OCI-LY7 (cell line): ENCODE measurements around the gene PTPN21. TPM values are rescaled to one million over a fixed set of nuclear protein-coding genes. Genes with fewer than 3 reads are reported as not detected.

ENCODE experiments used
- BruUV-seq: library from RNA; stranded (reverse); fragments of 400-500 nt; replicated peaks from 2 replicates; lab custom pipeline; 2021; lab: Mats Ljungman, UMichigan
- CTCF ChIA-PET: fragments of 300-600 bp; sonication (Branson Sonifier 250); formaldehyde crosslinking; loops from one replicate; lab custom pipeline; 2022; ENCODE audit warnings: antibody characterized with exemption; ENCODE audit not compliant: unreplicated experiment; lab: Charles Lee
- POLR2A ChIA-PET: fragments of 300-600 bp; sonication (Branson Sonifier 250); formaldehyde crosslinking; loops from one replicate; lab custom pipeline; 2022; ENCODE audit warnings: antibody characterized with exemption; lab: Charles Lee
- DNase-seq: peaks from one replicate; pipeline ENCODE4 v3.0.0-alpha.2; 2015; ENCODE audit warnings: low spot score
- H2AFZ ChIP-seq: fragments of 200-600 bp; sonication (generic), shearing (Covaris generic); 2 replicates; pipeline ENCODE4 v1.6.1; 2014; ENCODE audit warnings: mild to moderate bottlenecking, antibody characterized with exemption, low read length, moderate library complexity
- H3K27ac ChIP-seq: fragments of 200-600 bp; sonication (generic); 2 replicates; pipeline ENCODE4 v1.5.1; 2014; ENCODE audit warnings: mixed run types, low read depth, mild to moderate bottlenecking, moderate library complexity, low read length, inconsistent platforms; ENCODE audit not compliant: poor library complexity, severe bottlenecking
- H3K36me3 ChIP-seq: fragments of 200-600 bp; sonication (generic); 2 replicates; pipeline ENCODE4 v1.6.1; 2014; ENCODE audit warnings: mild to moderate bottlenecking, antibody characterized with exemption, low read length, moderate library complexity, mixed read lengths; ENCODE audit not compliant: insufficient read depth
- H3K4me1 ChIP-seq: fragments of 200-600 bp; sonication (generic); 2 replicates; pipeline ENCODE4 v1.5.1; 2014; ENCODE audit warnings: mild to moderate bottlenecking, low read length; ENCODE audit not compliant: insufficient read depth, poor library complexity, severe bottlenecking
- H3K4me2 ChIP-seq: fragments of 200-600 bp; sonication (generic); 2 replicates; pipeline ENCODE4 v1.6.1; 2014; ENCODE audit warnings: mild to moderate bottlenecking, low read length
- H3K4me3 ChIP-seq: fragments of 200-600 bp; sonication (generic); 2 replicates; pipeline ENCODE4 v1.5.1; 2014; ENCODE audit warnings: mild to moderate bottlenecking, low read depth, low read length; ENCODE audit not compliant: poor library complexity, severe bottlenecking
- H3K79me2 ChIP-seq: fragments of 200-600 bp; sonication (generic); 2 replicates; pipeline ENCODE4 v1.6.1; 2016; ENCODE audit warnings: low read depth, mild to moderate bottlenecking, low read length, moderate library complexity, mixed read lengths; ENCODE audit not compliant: insufficient read depth
- H3K9me2 ChIP-seq: fragments of 200-600 bp; sonication (generic); 2 replicates; pipeline ENCODE4 v1.6.1; 2016; ENCODE audit warnings: mild to moderate bottlenecking, low read length, mixed read lengths; ENCODE audit not compliant: insufficient read depth
- H3K9me3 ChIP-seq: fragments of 200-600 bp; sonication (generic); 2 replicates; pipeline ENCODE4 v1.6.1; 2014; ENCODE audit warnings: mild to moderate bottlenecking, mixed run types, low read length, mixed read lengths
- H4K20me1 ChIP-seq: fragments of 200-600 bp; sonication (generic); 2 replicates; pipeline ENCODE4 v1.6.1; 2014; ENCODE audit warnings: mild to moderate bottlenecking, antibody characterized with exemption, low read length, moderate library complexity, mixed read lengths; ENCODE audit not compliant: insufficient read depth
- EZH2phosphoT487 ChIP-seq: fragments of 200-600 bp; sonication (generic); IDR thresholded peaks from 2 replicates; pipeline ENCODE4 v1.6.1; 2018; ENCODE audit warnings: low read depth, borderline replicate concordance, mild to moderate bottlenecking, mixed run types, antibody characterized with exemption, low read length, moderate library complexity, mixed read lengths
- intact Hi-C: fragments of 100-400 bp; cut with micrococcal nuclease; formaldehyde crosslinking; loops from one replicate; pipeline ENCODE4 v1.10.0; 2022; ENCODE audit not compliant: unreplicated experiment
- total RNA-seq, 2 experiments: library from RNA; depleted of rRNA in 1 of 2; stranded (reverse); fragments of >200 nt in 1 of 2; shearing (Covaris generic) in 1 of 2; gene quantifications; 2 replicates each; pipeline ENCODE4 v1.2.3, GENCODE V29; 2014 to 2022
- TF ChIP-seq, protein P1 (sequence below): fragments of 200-600 bp; sonication (generic); conservative IDR thresholded peaks from 2 replicates; pipeline ENCODE4 v1.5.1; 2014; ENCODE audit warnings: mild to moderate bottlenecking, antibody characterized with exemption, low read length, moderate library complexity, mixed read lengths

PTPN21 gene
- total RNA-seq, 2 experiments from 2014 or later: not detected

DNA sequence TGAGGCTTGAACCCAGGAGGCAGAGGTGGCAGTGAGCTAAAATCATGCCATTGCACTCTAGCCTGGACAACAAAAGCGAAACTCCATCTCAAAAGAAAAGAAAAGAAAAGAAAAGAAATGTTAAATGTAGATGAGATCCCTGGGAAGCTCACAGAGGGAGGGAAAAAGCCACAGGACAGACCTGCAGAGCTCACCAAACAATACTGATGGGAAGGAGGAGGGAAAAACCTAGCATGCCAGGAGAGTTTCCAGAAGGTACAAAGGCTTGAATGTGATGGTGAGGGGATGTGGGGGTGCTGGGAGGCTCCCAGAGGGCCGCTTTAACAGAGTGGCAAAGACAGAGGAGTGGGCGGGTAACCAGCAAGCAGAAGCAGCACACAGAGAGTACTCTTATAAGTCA is 72.3 kb downstream of the PTPN21 start:
- H3K27ac ChIP-seq: no peak overlapping the region
- H3K4me1 ChIP-seq: no peaks in the 10 kb centered on the region
- DNase-seq: no peak
- no peaks in the 10 kb centered on the region for H3K79me2 ChIP-seq
- H3K4me3 ChIP-seq: no peak overlapping the region
- intact Hi-C loops: no loop called here
- POLR2A ChIA-PET: interaction anchor here (0.7 kb wide), 2 partner anchors 79 to 495 kb away, joined by 3 to 7 read pairs; no protein-coding TSS in a partner anchor
- no peak overlapping the region for H3K4me2 ChIP-seq
- CTCF ChIA-PET: no interaction called here
- H3K9me2 ChIP-seq: no peaks in the 10 kb centered on the region
- TF ChIP-seq, protein P1, sequence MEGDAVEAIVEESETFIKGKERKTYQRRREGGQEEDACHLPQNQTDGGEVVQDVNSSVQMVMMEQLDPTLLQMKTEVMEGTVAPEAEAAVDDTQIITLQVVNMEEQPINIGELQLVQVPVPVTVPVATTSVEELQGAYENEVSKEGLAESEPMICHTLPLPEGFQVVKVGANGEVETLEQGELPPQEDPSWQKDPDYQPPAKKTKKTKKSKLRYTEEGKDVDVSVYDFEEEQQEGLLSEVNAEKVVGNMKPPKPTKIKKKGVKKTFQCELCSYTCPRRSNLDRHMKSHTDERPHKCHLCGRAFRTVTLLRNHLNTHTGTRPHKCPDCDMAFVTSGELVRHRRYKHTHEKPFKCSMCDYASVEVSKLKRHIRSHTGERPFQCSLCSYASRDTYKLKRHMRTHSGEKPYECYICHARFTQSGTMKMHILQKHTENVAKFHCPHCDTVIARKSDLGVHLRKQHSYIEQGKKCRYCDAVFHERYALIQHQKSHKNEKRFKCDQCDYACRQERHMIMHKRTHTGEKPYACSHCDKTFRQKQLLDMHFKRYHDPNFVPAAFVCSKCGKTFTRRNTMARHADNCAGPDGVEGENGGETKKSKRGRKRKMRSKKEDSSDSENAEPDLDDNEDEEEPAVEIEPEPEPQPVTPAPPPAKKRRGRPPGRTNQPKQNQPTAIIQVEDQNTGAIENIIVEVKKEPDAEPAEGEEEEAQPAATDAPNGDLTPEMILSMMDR: no peak
- TF ChIP-seq EZH2phosphoT487: no peak
- H3K36me3 ChIP-seq: no peaks in the 10 kb centered on the region
- no TSS peak for BruUV-seq
- no peak overlapping the region for H2AFZ ChIP-seq
- H3K9me3 ChIP-seq: no peaks in the 10 kb centered on the region
- no peaks in the 10 kb centered on the region for H4K20me1 ChIP-seq

DNA sequence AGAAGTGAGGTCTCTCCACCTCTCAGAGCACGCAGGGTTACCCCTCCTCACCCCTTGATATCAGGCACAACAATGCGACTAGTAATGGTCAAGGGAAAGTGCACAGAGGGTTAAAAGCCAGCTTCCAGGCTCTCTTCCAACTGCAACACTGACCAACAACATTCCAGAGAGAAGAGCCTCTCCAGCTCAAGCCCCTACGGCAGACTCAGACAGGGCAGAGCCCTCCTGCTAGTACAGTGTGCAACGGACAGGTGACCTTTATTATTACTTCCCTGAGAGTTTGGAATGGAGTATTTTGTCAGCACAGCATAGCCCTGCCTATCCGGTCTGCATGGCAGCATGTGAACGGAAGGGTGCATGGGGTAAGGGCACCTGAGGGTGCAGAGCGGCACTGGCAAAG is 73.0 kb downstream of the PTPN21 start:
- Histone ChIP-seq H3K4me2 (no peak overlapping the region), H3K4me3 (no peak overlapping the region), H3K27ac (no peak overlapping the region), H3K9me2 (no peaks in the 10 kb centered on the region), H3K36me3 (no peaks in the 10 kb centered on the region), H3K4me1 (no peaks in the 10 kb centered on the region), H3K9me3 (no peaks in the 10 kb centered on the region), H4K20me1 (no peaks in the 10 kb centered on the region), H3K79me2 (no peaks in the 10 kb centered on the region), H2AFZ (no peak overlapping the region)
- intact Hi-C loops: no loop called here
- DNase-seq: no peak
- POLR2A ChIA-PET: interaction anchor here (0.7 kb wide), 1 partner anchor 494 kb away, joined by 3 read pairs; no protein-coding TSS in a partner anchor
- no peak for TF ChIP-seq EZH2phosphoT487
- TF ChIP-seq, protein P1: no peak
- no TSS peak for BruUV-seq
- CTCF ChIA-PET: no interaction called here

- Histone ChIP-seq H3K4me3 (no peak overlapping the region), H3K4me2 (no peak overlapping the region), H3K36me3 (no peaks in the 10 kb centered on the region), H3K27ac (no peak overlapping the region), H2AFZ (no peak overlapping the region), H3K4me1 (no peaks in the 10 kb centered on the region), H3K9me2 (no peaks in the 10 kb centered on the region), H4K20me1 (no peaks in the 10 kb centered on the region), H3K9me3 (no peaks in the 10 kb centered on the region), H3K79me2 (no peaks in the 10 kb centered on the region)
- ChIA-PET POLR2A (interaction anchor here (0.9 to 1.3 kb wide), 2 partner anchors 12 to 15 kb away, joined by 3 read pairs; no protein-coding TSS in a partner anchor), CTCF (no interaction called here)
- TF ChIP-seq EZH2phosphoT487: no peak
- TF ChIP-seq, protein P1: no peak
- intact Hi-C loops: no loop called here
- DNase-seq: no peak
- no TSS peak for BruUV-seq
Observed at GRCh38 chr14:88481059-88481458, 73.7 kb downstream of the PTPN21 start.
